ENCODE measurements around the gene PDSS2.
"Not testable (repeated sequence)": the region's sequence is repeated elsewhere in the genome, so short reads cannot be mapped to it uniquely, and the experiment has no call there.

Gene PDSS2

DNA sequence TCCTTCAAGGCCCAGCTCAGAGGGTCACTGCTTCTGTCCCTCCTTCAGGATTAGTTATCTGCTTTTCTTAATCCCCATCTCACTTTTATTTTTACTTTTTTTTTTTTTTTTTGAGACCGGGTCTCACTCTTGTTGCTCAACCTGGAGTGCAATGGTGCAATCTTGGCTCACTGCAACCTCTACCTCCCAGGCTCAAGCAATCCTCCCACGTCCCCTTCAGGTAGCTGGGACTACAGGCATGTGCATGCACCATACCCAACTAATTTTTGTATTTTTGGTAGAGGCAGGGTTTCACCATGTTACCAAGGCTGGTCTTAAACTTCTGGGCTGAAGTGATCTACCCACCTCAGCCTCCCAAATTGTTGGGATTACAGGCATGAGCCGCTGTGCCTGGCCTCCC, 16.5 kb upstream of the PDSS2 start:
- in situ Hi-C loops (cut with MboI; ENCODE audit: low sequenced_read_pairs): not testable (repeated sequence)

DNA sequence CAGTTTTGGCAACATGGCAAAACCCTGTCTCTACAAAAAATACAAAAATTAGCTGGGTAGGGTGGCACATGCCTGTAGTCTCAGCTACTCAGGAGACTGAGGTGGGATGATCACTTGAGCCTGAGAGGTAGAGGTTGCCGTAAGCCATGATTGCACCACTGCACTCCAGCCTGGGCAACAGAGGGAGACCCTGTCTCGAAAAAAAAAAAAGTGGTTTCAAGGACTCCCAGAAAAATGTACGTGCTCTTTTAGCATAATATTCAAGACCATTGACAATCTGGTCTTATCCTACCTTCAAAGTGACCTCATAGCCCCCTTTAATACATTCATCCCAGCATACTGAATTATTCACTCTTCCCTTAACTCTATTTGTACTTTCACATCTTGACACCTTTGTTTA, 16.0 kb upstream of the PDSS2 start:
- in situ Hi-C loops (cut with MboI; ENCODE audit: low sequenced_read_pairs): not testable (repeated sequence)

DNA sequence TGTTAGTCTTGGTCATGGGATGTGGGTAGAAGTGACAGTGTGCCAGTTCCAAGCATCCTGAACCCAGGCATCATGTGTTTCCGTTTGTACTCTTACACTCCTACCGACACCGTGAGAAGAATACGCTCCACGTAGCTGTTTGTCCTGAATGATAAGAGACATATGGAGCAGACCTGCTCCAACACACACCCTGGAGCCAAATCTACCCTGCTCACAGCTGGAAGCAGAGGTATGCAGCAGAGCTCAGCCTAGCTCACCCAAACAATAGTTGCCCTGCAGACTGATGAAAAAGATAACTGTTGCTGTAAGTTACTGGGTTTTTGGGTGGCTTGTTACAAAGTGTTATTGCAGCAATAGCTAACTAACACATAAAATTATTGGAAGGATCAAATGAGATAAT, 14.3 kb upstream of the PDSS2 start:
- in situ Hi-C loops (cut with MboI; ENCODE audit: low sequenced_read_pairs): no loop called here

DNA sequence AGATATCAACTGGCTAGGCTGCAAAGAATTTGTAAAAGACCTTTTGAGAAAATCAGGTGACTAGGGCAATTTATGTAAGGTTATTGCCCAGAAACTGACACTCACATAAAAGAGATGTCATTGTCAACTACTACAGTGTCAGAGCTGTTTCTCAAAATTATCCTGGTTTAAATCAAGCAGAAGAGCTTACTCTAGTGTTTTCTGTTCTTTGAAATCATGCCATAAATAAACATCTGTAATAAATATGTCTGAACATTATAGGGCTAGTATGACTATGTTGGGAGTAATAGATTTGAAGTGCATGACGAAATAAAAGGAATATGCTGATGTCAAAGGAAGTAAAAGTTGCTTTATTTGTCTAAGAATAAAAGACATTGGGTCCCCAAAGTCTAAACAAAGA, 11.0 kb upstream of the PDSS2 start:
- in situ Hi-C loops (cut with MboI; ENCODE audit: low sequenced_read_pairs): no loop called here

DNA sequence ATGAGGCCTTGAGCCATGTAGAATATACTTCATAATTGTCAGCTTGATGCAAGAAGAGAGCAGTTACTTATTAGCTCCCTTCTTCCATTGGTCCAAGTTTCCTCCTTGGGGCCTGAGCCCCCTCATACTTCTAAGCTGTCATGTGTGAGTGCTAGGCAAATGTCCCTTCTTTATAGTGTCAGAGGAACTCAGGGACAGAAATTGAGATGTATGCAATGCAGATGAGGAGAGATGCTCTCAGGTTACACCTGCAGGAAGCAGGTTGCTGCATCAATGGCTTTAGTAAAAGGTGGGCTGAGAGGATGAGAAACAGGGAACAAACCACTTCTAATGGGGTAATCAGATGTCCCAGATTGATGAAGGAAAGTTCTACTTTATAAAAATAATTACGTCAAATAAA, 6.7 kb upstream of the PDSS2 start:
- in situ Hi-C loops (cut with MboI; ENCODE audit: low sequenced_read_pairs): no loop called here

DNA sequence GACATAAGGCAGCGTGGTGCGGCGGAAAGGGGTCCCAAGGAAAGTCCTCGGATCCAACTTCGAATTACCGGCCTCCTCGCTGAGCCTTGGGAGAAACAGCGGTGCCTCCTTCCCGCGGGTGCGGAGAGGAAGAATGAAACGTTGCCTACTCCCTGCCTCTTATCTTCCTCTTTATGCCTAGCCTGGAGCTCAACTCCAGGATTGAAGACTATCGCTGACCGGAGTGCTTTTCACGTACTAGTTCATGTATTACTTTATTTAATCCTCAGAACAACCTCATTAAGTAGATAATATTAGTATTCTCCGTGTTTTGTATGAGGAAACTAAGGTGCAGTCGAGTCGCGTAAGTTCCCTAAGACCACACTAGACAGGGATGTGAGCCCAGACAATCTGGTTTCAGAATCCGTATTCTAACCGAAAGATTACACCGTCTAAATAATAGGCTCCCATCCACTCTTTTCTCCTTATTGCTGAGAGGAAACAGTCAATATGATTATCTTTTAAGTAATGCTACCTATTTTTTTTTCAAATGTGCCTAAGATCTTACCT, 793 bp upstream of the PDSS2 start:
- in situ Hi-C loops (cut with MboI; ENCODE audit: low sequenced_read_pairs): no loop called here

DNA sequence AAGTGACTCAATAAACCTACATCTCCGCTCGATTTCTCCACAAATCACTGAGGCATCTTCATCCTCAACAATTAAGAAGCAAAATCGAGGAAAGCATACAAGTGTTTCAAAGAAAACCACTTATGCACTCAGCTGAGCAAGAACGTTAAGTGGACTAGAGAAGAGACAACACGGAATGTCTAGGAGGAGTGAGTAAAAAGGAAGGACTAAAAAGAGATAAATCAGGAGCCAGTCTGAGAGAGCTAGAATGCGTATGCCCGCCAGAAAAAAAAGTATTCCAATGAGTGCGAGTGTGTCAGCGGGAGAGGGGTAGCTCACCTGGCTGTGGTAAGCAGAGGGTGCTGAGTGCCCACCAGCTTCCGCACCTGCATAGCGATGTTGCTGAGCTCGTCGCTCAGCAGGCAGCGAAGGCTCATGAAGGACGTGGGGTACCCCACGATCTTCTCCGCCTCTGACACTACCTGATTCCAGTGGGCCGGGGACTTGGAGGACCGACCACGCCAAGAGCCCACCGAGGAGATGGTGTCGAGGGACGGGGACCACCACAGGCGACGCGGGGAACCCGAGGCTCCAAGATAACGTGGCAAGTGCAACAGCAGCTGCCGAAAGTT, 587 bp downstream of the PDSS2 start:
- in situ Hi-C loops (cut with MboI; ENCODE audit: low sequenced_read_pairs): no loop called here

DNA sequence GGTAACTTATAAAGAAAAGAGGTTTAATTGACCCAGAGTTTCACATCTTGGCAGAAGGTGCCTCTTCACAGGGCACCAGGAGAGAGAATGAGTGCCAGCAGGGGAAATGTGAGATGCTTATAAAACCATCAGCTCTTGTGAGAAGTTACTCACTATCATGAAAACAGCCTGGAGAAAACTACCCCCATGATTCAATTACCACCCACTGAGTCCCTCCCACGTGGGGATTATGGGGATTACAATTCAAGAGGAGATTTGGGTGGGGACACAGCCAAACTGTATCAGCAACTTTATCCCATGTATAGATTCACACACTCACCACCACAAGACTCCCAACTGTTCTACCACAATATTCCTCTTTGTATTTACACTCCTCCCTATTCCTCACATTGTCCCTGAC, 10.6 kb downstream of the PDSS2 start:
- in situ Hi-C loops (cut with MboI; ENCODE audit: low sequenced_read_pairs): no loop called here

DNA sequence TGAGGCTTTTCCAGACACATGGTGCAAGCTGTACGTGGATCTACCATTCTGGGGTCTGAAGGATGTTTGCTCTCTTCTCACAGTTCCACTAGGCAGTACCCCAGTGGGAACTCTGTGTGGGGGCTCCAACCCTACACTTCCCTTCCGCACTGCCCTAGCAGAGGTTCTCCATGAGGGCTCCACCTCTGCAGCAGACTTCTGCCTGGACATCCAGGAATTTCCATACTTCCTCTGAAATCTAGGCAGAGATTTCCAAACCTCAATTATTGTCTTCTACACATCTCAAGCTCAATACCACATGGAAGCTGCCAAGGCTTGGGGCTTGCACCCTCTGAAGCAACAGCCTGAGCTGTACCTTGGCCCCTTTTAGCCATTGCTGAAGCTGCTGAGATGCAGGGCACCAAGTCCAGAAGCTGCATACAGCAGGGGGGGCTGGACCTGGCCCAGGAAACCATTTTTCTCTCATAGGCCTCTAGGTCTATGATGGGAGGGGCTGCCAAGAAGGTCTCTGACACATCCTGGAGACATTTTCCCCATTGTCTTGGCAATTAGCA, 11.6 kb downstream of the PDSS2 start:
- in situ Hi-C loops (cut with MboI; ENCODE audit: low sequenced_read_pairs): no loop called here

DNA sequence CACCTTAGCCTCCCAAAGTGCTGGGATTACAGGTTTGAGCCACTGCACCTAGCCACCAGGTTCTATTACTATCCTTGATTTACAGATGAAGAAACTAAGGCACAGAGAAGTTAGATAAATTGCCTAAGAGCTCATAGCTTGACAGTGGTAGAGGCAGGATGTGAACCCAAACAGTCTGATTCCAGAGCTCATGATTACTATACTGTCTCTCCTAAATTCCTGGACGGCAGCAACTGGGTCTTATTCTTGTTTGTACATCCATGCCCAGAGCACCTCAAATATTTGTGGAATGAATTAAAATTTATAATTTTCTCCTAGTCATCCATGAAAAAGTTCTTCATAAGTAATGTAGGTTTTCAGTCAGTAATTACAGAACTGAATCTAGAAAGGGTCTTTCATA, 15.1 kb downstream of the PDSS2 start:
- in situ Hi-C loops (cut with MboI; ENCODE audit: low sequenced_read_pairs): no loop called here

DNA sequence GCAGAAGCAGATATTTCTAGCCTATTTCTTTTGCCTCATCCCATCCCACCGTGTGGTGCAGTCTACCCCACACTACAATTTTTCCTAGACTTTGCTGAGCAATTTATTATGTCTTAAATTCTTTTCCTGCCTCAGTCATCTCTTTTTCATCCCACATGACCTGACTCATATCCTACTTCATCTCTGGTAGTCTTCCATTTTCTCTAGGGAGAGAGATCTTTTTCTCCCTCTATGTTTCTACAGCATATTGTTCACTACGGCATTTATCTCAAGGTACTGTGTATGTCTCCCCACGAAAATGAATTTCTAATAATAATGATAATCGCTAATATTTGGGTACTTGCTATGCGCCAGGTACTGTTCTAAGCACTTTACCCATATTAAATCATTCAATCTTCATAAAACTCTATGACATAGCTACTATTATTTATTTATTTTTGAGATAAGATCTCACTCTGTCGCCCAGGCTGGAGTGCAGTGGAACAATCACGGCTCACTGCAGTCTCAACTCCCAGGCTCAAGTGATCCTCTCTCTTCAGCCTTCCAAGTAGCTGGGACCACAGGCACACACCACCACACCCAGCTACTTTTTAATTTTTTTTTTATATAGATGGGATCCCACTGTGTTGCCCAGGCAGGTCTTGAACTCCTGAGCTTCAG, 15.6 kb downstream of the PDSS2 start:
- in situ Hi-C loops (cut with MboI; ENCODE audit: low sequenced_read_pairs): no loop called here

DNA sequence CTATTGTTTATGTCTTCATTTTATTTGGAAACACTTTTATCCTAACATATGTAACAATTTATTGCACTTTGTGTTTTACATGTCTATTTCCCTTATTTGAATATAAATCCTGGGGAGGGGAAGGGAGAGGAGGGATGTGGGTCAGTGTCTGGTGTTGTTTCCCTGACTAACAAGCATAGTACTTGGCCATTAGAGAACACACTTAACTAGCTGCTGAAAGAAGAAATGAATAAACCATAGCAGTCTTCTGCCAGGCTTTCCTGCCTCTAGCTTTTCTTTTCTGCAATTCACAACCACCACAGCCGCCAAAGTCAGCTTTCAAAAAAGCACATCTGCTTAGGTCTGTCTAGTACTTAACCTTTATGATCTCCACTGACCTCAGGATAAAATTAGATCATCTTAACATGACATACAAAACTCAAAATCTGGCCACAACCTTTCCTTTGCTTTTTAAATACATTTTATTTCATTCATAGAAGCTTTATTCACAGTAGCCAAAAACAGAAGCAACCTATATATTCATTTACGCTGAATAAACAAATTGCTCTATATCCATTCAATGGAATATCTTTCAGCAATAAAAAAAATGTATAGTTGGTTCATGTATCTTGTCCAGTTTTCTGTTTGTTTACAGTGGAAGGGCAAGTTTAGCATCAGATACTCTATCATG, 16.3 kb downstream of the PDSS2 start:
- in situ Hi-C loops (cut with MboI; ENCODE audit: low sequenced_read_pairs): no loop called here

DNA sequence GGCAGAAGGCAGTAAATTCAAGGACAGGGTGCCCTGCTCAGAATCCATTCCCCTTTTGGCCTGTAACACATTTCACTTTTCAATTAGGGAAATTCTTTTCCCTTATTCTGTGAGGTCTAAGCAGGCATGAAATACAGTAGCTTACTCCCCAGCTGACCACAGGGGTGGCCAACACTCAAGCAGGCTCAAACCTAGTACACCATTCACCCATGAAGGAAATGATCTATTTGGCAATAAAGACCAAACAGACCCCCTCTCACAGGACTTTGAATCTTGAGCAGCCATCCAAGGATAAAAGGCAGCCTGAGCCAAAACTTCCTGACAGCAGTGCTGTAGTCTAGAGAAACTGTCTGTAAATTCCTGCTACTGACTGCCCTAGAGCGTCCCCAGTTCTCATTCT, 17.7 kb downstream of the PDSS2 start:
- in situ Hi-C loops (cut with MboI; ENCODE audit: low sequenced_read_pairs): no loop called here

DNA sequence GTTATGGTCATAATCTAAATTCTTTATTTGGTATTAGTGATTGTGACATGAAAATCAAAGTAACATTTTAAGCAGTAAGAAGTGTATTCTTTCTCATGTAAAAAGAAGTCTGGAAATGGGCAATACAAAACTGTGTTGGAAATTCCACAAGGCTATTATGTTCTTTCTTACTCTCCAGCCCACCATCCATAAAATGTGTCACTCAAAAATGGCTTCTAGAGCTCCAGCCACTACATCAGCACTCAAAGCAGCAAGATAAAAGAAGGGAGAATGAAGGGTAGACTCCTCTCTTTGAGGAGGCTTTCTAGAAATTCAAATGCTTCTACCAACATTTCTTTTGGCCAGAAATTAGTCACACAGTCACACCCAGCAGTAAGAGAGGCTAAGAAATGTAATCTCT, 18.4 kb downstream of the PDSS2 start:
- in situ Hi-C loops (cut with MboI; ENCODE audit: low sequenced_read_pairs): no loop called here

DNA sequence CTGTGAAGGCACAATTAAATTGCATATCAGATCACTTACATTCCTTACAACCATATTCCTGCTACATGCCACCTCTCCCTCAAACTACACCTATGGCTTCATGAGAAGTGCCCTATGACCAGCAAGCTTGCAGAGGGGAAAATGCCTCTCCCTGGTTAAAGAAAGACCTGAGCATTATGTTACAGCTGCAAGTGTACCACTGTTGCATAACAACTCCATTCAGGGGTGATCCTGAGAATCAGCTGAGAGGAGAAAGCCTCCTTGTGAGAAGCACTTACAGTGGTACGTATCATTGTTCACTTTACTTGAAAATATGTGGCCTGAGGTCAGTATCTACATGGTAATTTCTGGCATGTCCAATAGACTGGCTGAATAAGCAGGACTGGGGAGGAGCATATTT, 20.0 kb downstream of the PDSS2 start:
- in situ Hi-C loops (cut with MboI; ENCODE audit: low sequenced_read_pairs): no loop called here

DNA sequence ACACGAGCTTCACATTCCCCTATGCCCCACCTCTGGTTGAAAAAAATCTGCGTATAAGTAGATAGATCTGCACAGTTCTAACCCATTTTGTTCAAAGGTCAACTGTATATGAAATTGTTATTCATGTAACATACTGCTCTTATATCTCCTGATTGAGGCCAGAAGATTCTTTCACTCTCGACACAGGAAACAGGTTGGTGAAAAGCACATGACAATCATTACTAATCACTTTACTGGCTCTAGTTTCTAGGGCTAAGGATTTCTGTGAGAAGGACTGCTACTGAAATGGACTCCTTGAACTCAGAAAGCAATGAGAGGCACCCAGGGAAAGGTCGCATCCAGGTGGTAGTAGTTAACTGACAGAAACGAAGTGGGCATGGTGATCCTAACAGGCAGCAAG, 21.7 kb downstream of the PDSS2 start:
- in situ Hi-C loops (cut with MboI; ENCODE audit: low sequenced_read_pairs): no loop called here

DNA sequence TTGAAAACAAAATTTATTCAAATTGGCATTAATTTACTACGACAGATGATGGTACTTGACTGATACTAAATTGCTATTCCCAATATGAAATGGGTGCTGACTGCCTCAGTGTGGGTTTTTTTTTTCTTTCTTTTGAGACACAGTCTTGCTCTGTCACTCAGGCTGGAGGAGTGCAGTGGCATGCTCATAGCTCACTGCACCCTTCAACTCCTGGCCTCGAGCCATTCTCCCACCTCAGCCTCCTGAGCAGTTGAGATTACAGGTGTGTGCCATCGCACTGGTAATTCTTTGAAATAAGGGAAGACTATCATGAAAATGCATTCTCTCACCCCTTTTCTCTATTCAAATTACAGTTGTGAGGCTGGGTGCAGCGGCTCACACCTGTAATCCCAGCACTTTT, 22.5 kb downstream of the PDSS2 start:
- in situ Hi-C loops (cut with MboI; ENCODE audit: low sequenced_read_pairs): no loop called here

DNA sequence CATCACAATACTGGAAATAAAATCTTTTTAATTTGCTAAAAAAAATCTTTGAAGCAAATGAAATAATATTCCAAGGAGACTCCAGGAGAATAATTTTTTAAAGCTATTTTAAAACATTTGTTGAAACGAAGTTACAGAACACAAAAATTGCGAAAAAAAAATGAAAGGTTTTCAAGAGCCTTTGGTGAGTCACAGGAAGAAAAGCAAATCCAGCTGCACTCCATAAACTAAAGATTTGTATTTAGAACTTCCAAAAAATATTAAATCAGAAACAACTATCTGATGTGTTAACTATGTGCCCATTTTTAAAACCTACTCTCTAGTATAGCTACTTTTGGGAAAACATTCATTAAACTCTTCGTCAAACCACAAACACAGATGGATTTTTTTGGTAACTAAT, 23.6 kb downstream of the PDSS2 start:
- in situ Hi-C loops (cut with MboI; ENCODE audit: low sequenced_read_pairs): no loop called here

DNA sequence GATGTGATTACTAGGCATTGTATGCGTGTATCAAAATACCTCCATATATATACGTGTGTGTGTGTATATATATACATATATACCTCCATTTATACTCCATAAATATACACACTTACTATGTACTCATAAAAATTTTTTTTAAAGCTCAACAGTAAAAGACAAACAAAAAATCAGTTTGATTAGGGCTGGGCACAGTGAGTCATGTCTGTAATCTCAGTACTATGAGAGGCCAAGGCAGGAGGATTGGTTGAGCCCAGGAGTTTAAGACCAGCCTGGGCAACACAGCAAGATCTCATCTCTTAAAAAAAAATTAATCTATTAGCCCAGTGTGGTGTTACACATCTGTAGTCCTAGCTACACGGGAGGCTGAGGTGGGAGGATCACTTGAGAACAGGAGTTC, 24.6 kb downstream of the PDSS2 start:
- in situ Hi-C loops (cut with MboI; ENCODE audit: low sequenced_read_pairs): no loop called here

DNA sequence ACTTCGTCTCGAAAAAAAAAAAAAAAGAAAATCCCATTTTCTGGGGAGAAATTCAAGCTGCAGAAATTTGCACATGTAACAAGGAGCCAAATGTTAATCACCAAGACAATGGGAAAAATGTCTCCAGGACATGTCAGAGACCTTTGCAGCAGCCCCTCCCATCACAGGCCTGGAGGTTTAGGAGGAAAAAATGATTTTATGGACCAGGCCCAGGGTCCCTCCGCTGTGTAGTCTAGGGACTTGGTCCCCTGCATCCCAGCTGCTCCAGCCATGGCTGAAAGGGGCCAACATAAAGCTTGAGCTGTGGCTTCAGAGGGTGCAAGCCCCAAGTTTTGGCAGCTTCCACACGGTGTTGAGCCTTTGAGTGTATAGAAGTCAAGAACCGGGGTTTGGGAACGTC, 33.4 kb downstream of the PDSS2 start:
- in situ Hi-C loops (cut with MboI; ENCODE audit: low sequenced_read_pairs): not testable (repeated sequence)

DNA sequence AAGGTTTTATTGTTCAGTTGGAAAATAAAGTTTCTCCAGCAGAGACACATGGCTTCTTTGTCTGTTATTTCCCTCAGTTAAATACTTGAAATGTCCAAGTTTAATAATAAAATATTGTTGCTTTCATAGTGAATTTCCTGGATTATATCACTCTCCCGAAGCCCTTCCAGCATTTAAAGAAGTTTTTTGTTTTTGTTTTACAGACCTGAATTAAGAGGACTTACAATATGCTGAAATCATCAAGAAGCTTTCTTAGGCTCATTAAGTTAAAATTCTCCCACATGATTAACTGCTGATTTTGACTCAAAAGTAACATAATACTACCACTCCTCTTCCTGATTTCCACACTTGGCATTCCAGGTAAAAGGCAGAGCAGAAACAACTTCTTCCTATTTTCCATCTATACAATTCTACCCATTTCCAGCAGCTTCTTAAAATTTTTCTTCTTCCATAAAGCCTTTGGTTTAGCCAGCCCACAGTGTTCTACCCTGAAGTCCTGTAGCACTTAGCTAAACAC, 35.8 kb downstream of the PDSS2 start:
- in situ Hi-C loops (cut with MboI; ENCODE audit: low sequenced_read_pairs): no loop called here

All from HL-60/S4 treated with phorbol 12-myristate 13-acetate at 8.2 ng/mL for 4 days and 3 days (cell line).